CD4-positive, CD25-positive, alpha-beta regulatory T cell (primary cell): ENCODE results near the gene FSTL3. TPM values are rescaled to one million over a fixed set of nuclear protein-coding genes. Genes with fewer than 3 reads are reported as not detected.

Experiments used
- ATAC-seq, 2 donors: fragments of 150-1000 bp; cut with Tn5 transposase; one replicate each; pipeline ENCODE4 v1.10.0; 2021; ENCODE audit warnings: low read depth in 2 of 2, moderate number of reproducible peaks in 2 of 2, moderate library complexity in 1 of 2
- DNase-seq, 3 donors: peaks; one replicate each; pipeline versions ENCODE4 v3.0.0 to v3.0.0-alpha.2; 2012 to 2022; ENCODE audit warnings: mixed read lengths in 1 of 3
- H3K27ac ChIP-seq: one replicate; pipeline ENCODE4 v1.7.0; 2013; ENCODE audit warnings: mild to moderate bottlenecking, low read length; ENCODE audit not compliant: insufficient read depth, poor library complexity, severe bottlenecking
- H3K27me3 ChIP-seq: one replicate; pipeline ENCODE4 v1.7.0; 2013; ENCODE audit warnings: low read length; ENCODE audit not compliant: control insufficient read depth, insufficient read depth
- H3K36me3 ChIP-seq: one replicate; pipeline ENCODE4 v1.7.0; 2013; ENCODE audit warnings: mild to moderate bottlenecking, low read length, moderate library complexity; ENCODE audit not compliant: control insufficient read depth, insufficient read depth
- H3K4me1 ChIP-seq: 2 replicates; pipeline ENCODE4 v1.7.0; 2013; ENCODE audit warnings: mild to moderate bottlenecking, low read length; ENCODE audit not compliant: insufficient read depth, control insufficient read depth, poor library complexity, severe bottlenecking
- H3K4me3 ChIP-seq: one replicate; pipeline ENCODE4 v1.7.0; 2013; ENCODE audit warnings: low read depth, mild to moderate bottlenecking, low read length, moderate library complexity
- H3K9me3 ChIP-seq, 2 experiments: 1 replicate in 1 of 2; 2 replicates in 1 of 2; pipeline ENCODE4 v1.7.0; 2013; ENCODE audit warnings: low read length in 2 of 2, mild to moderate bottlenecking in 1 of 2, moderate library complexity in 1 of 2; ENCODE audit not compliant: control insufficient read depth in 2 of 2
- H3K27ac Mint-ChIP-seq, 3 donors: one replicate each; pipeline ENCODE4 v1.8.0; 2020 to 2022; ENCODE audit warnings: mild to moderate bottlenecking in 3 of 3, mixed read lengths in 3 of 3, moderate library complexity in 2 of 3
- H3K27me3 Mint-ChIP-seq: one replicate; pipeline ENCODE4 v1.8.0; 2022; ENCODE audit warnings: mild to moderate bottlenecking, mixed read lengths
- H3K36me3 Mint-ChIP-seq: one replicate; pipeline ENCODE4 v1.8.0; 2020; ENCODE audit warnings: mixed read lengths
- H3K4me1 Mint-ChIP-seq, 4 donors: one replicate each; pipeline ENCODE4 v1.8.0; 2020 to 2022; ENCODE audit warnings: mixed read lengths in 4 of 4, mild to moderate bottlenecking in 1 of 4
- H3K4me3 Mint-ChIP-seq, 4 donors: one replicate each; pipeline ENCODE4 v1.8.0; 2020 to 2022; ENCODE audit warnings: mild to moderate bottlenecking in 4 of 4, mixed read lengths in 4 of 4, moderate library complexity in 3 of 4
- H3K9me3 Mint-ChIP-seq, 7 donors: one replicate each; pipeline ENCODE4 v1.8.0; 2020 to 2022; ENCODE audit warnings: mixed read lengths in 7 of 7, mild to moderate bottlenecking in 3 of 7, moderate library complexity in 2 of 7
- polyA plus RNA-seq, 4 donors: library from polyadenylated mRNA; unstranded; fragments of 300-500 nt; fragmentation: Illumina TruSeq; gene quantifications; one replicate each; pipeline ENCODE4 v1.2.3, GENCODE V29; 2021
- total RNA-seq: library from RNA; stranded (reverse); gene quantifications from one replicate; pipeline ENCODE4 v1.2.3, GENCODE V29; 2022

Gene FSTL3
- total and polyA plus RNA-seq, 5 donors from 2014 or later, result 0.55 to 2.1 (median 0.64) TPM

DNA sequence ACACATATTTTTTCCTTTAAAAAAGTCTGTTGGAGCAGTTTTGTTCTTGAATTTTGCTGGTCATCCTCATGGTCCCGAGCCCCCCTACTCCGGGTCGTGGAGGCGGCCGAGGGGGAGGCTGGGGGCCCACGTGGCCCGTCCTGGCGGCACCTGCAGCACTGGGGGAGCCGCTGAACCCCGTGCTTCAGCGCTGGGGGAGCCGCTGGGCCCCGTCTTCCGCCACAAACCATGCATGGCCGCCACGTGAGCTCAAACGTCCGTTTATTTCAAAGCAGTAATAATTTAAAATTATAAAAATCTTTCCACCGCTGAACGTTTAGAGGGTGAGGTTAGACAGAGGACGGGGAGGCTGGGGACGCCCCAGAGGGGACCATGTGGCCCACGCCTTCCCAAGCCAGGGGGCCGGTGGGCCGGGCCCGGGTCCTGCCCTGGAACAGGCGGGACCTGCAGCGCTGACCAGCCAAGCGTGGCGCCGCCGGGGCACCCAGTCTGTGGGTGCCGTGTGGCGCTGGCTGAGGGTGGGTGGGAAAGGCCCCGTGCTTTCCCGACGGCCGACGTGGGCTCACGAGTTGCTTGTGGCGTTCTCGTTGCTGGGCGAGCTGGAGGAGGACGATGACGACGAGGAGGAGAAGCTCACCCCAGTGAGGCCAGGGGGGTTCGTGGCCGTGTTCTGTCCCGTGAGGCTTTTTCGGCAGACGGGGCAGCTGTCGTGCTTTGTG, 28.5 kb upstream of the FSTL3 start:
- no peak overlapping the region for H3K4me3 ChIP-seq
- Mint-ChIP-seq H3K27me3 (no peaks in the 10 kb centered on the region), H3K36me3 (no peaks in the 10 kb centered on the region), H3K4me1 (peaks cover 0 to 3% (median 0%) of the 10 kb centered on the region in 4 donors), H3K4me3 (no peak overlapping the region), H3K9me3 (peaks cover 0 to 1% (median 0%) of the 10 kb centered on the region in 7 donors), H3K27ac (no peak overlapping the region)
- no peaks in the 10 kb centered on the region for H3K27me3 ChIP-seq
- H3K36me3 ChIP-seq, result peaks cover 47% of the 10 kb centered on the region
- no peak overlapping the region for H3K27ac ChIP-seq
- H3K4me1 ChIP-seq, result peaks cover 2% of the 10 kb centered on the region
- ATAC-seq (no peak), DNase-seq (no peak)
- H3K9me3 ChIP-seq, result no peaks in the 10 kb centered on the region

GRCh38 chr19:648305-648704, 27.9 kb upstream of the FSTL3 start:
- Histone ChIP-seq H3K4me1 (peaks cover 3% of the 10 kb centered on the region), H3K4me3 (no peak overlapping the region), H3K27me3 (no peaks in the 10 kb centered on the region), H3K27ac (no peak overlapping the region), H3K9me3 (no peaks in the 10 kb centered on the region), H3K36me3 (peaks cover 52% of the 10 kb centered on the region)
- no peak for ATAC-seq
- peaks cover 0 to 1% (median 0%) of the 10 kb centered on the region in 7 donors for H3K9me3 Mint-ChIP-seq
- H3K4me3 Mint-ChIP-seq, result peak overlapping the region in 1 of 4 donors; percentile 60
- no peak for DNase-seq
- peaks cover 0 to 3% (median 0%) of the 10 kb centered on the region in 4 donors for H3K4me1 Mint-ChIP-seq
- H3K27ac Mint-ChIP-seq, result no peak overlapping the region
- H3K27me3 Mint-ChIP-seq, result no peaks in the 10 kb centered on the region
- no peaks in the 10 kb centered on the region for H3K36me3 Mint-ChIP-seq

DNA sequence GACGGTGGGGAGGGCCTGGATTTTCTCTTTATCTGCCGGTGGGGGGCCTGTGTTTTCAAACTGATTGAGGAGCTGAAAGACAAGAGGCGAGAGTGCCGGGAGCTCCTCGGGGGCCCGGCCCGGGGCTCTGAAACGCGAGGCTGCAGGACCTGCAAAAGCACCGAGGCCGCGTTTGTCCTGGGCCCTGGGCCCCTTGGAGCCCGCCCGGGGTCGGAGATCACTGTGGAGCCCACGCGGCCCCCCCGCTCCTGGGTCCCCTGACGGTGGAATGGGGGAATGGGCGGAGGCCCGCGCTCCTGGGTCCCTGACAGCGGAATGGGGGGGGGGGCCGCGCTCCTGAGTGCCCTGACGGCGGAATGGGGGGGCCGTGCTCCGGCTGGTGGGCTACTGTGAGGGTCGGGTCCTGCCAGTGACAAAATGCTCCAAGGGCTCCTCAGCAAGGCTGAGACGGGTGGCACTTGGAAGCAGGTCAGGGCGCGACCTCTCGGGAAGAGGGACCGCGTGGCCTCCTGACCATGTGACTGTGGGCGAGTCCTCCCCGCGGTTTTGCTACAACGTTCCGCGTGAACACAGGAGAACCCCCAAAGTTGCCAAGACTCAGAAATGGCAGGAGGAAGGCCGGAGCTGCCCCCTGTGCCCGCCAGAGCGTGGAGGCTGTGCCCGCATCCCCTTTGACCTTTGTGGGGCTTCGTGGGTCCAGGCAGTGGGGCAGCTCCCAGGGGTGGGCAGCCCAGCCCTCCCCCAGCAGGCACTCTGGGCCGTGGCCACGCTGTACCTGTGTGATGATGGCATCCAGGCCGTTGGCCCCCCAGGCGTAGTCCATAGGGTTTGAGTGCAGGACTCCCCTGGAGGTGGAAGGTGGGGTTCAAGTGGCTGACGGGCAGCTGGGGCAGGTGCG, 27.0 kb upstream of the FSTL3 start:
- no peak for DNase-seq
- Histone ChIP-seq H3K9me3 (no peaks in the 10 kb centered on the region), H3K36me3 (peaks cover 58% of the 10 kb centered on the region), H3K4me3 (no peak overlapping the region), H3K27ac (no peak overlapping the region), H3K27me3 (no peaks in the 10 kb centered on the region), H3K4me1 (peaks cover 3% of the 10 kb centered on the region)
- peaks cover 0 to 10% (median 0%) of the 10 kb centered on the region in 4 donors for H3K4me1 Mint-ChIP-seq
- H3K9me3 Mint-ChIP-seq, result peaks cover 0 to 1% (median 0%) of the 10 kb centered on the region in 7 donors
- H3K27ac Mint-ChIP-seq, result no peak overlapping the region
- H3K36me3 Mint-ChIP-seq, result no peaks in the 10 kb centered on the region
- H3K4me3 Mint-ChIP-seq, result peak overlapping the region in 1 of 4 donors; percentile 60
- H3K27me3 Mint-ChIP-seq, result no peaks in the 10 kb centered on the region
- no peak for ATAC-seq

DNA sequence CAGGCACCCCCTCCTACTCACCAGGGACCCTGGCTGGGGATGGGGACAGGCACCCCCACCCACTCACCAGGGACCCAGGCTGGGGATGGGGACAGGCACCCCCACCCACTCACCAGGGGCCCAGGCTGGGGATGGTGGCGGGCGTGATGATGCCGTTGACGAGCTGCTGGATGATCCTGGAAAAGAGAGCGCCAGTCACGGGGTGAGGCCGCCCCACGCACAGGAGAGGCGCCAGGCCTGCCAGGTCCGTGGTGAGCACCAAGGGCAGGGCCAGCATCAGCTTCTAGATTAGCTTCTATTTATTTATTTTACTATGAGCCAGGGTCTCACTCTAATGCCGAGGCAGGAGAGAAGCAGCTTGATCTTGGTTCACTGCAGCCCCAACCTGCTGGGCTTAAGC, 26.1 kb upstream of the FSTL3 start:
- Histone ChIP-seq H3K27ac (no peak overlapping the region), H3K4me1 (peaks cover 6% of the 10 kb centered on the region), H3K9me3 (no peaks in the 10 kb centered on the region), H3K36me3 (peaks cover 62% of the 10 kb centered on the region), H3K4me3 (no peak overlapping the region), H3K27me3 (no peaks in the 10 kb centered on the region)
- DNase-seq (no peak), ATAC-seq (no peak)
- Mint-ChIP-seq H3K36me3 (peaks cover 5% of the 10 kb centered on the region), H3K27me3 (no peaks in the 10 kb centered on the region), H3K9me3 (peaks cover 0 to 1% (median 0%) of the 10 kb centered on the region in 7 donors), H3K4me1 (peaks cover 0 to 17% (median 1%) of the 10 kb centered on the region in 4 donors), H3K4me3 (no peak overlapping the region), H3K27ac (no peak overlapping the region)

GRCh38 chr19:651114-651818, 24.9 kb upstream of the FSTL3 start:
- no peak overlapping the region for H3K27ac Mint-ChIP-seq
- H3K4me1 Mint-ChIP-seq, result peaks cover 0 to 29% (median 8%) of the 10 kb centered on the region in 4 donors
- Histone ChIP-seq H3K4me1 (peaks cover 14% of the 10 kb centered on the region), H3K9me3 (no peaks in the 10 kb centered on the region), H3K36me3 (peaks cover 64% of the 10 kb centered on the region), H3K27ac (no peak overlapping the region), H3K4me3 (no peak overlapping the region), H3K27me3 (no peaks in the 10 kb centered on the region)
- H3K27me3 Mint-ChIP-seq, result no peaks in the 10 kb centered on the region
- DNase-seq (no peak), ATAC-seq (no peak)
- peaks cover 0 to 1% (median 0%) of the 10 kb centered on the region in 7 donors for H3K9me3 Mint-ChIP-seq
- H3K4me3 Mint-ChIP-seq, result no peak overlapping the region
- H3K36me3 Mint-ChIP-seq, result peaks cover 9% of the 10 kb centered on the region

DNA sequence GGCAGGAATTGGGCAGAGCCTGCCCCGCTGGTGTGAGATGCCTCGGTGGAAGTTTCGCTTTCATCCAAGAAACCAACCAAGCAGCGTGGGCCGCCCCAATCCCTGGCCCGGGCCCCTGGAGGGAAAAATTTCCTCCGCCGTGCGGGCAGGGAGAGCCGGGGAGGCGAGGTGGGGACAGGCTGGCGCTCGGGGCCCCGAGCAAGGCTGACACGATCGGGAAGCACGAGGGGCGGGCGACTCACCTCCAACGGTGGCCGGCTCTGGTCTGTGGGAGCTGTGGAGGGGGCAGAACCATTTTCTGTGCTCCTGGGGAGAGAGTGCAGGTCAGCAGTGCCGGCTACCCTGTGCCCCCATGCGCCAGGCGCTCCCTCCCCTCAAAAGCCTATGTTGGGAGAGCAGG, 24.2 kb upstream of the FSTL3 start:
- DNase-seq (no peak), ATAC-seq (no peak)
- no peak overlapping the region for H3K4me3 Mint-ChIP-seq
- Histone ChIP-seq H3K9me3 (no peaks in the 10 kb centered on the region), H3K4me1 (peaks cover 21% of the 10 kb centered on the region), H3K36me3 (peaks cover 60% of the 10 kb centered on the region), H3K27ac (no peak overlapping the region), H3K4me3 (no peak overlapping the region), H3K27me3 (no peaks in the 10 kb centered on the region)
- peaks cover 9% of the 10 kb centered on the region for H3K36me3 Mint-ChIP-seq
- no peaks in the 10 kb centered on the region for H3K9me3 Mint-ChIP-seq
- no peak overlapping the region for H3K27ac Mint-ChIP-seq
- H3K27me3 Mint-ChIP-seq, result no peaks in the 10 kb centered on the region
- peaks cover 0 to 34% (median 9%) of the 10 kb centered on the region in 4 donors for H3K4me1 Mint-ChIP-seq

- no peak overlapping the region for H3K4me3 ChIP-seq
- no peaks in the 10 kb centered on the region for H3K27me3 Mint-ChIP-seq
- no peak overlapping the region for H3K27ac Mint-ChIP-seq
- ATAC-seq (no peak), DNase-seq (no peak)
- H3K4me1 ChIP-seq, result peaks cover 29% of the 10 kb centered on the region
- peaks cover 0 to 40% (median 9%) of the 10 kb centered on the region in 4 donors for H3K4me1 Mint-ChIP-seq
- no peaks in the 10 kb centered on the region for H3K27me3 ChIP-seq
- H3K9me3 ChIP-seq, result no peaks in the 10 kb centered on the region
- H3K27ac ChIP-seq, result no peak overlapping the region
- H3K36me3 Mint-ChIP-seq, result peaks cover 9% of the 10 kb centered on the region
- no peak overlapping the region for H3K4me3 Mint-ChIP-seq
- no peaks in the 10 kb centered on the region for H3K9me3 Mint-ChIP-seq
- H3K36me3 ChIP-seq, result peaks cover 55% of the 10 kb centered on the region
These were observed 23.5 kb upstream of the FSTL3 start for GRCh38 chr19:652467-653389.
